IMR-90 (cell line): ENCODE measurements around the gene ABCD1. TPM values are rescaled to one million over a fixed set of nuclear protein-coding genes. Genes with fewer than 3 reads are reported as not detected.

Experiments
- ATAC-seq: fragments of 200-7000 bp; cut with Tn5 transposase; 2 replicates; pipeline ENCODE4 v1.9.1; 2020; ENCODE audit warnings: low read depth, mild to moderate bottlenecking, moderate library complexity
- BruUV-seq: library from RNA; stranded (reverse); fragments of 400-500 nt; replicated peaks from 2 replicates; lab custom pipeline; 2021; lab: Mats Ljungman, UMichigan
- CTCF ChIA-PET: fragments of 300-600 bp; formaldehyde crosslinking; extraction: SDS; loops from one replicate; lab custom pipeline; 2021; ENCODE audit warnings: antibody characterized with exemption; lab: Yijun Ruan, JAX
- POLR2A ChIA-PET: fragments of 300-600 bp; sonication (Branson Sonifier 250); formaldehyde crosslinking; loops from one replicate; lab custom pipeline; 2022; ENCODE audit warnings: antibody characterized with exemption; ENCODE audit not compliant: unreplicated experiment; lab: Charles Lee
- DNase-seq: peaks from one replicate; pipeline ENCODE4 v3.0.0; 2013
- H2AFZ ChIP-seq: replicated peaks from 2 replicates; pipeline ENCODE3; 2013; ENCODE audit warnings: low read length, mild to moderate bottlenecking; ENCODE audit not compliant: poor library complexity
- H2AK5ac ChIP-seq: 2 replicates; pipeline ENCODE4 v1.6.1; 2013; ENCODE audit warnings: low read depth, low read length, inconsistent platforms
- H2AK9ac ChIP-seq: replicated peaks from 2 replicates; pipeline ENCODE3; 2013; ENCODE audit warnings: mild to moderate bottlenecking, low read depth, low read length, moderate library complexity; ENCODE audit not compliant: poor library complexity
- H2BK120ac ChIP-seq: 2 replicates; pipeline ENCODE4 v1.6.1; 2013; ENCODE audit warnings: low read depth, low read length, inconsistent platforms
- H2BK15ac ChIP-seq: 3 replicates; pipeline ENCODE4 v1.6.1; 2013; ENCODE audit warnings: low read depth, low read length, inconsistent platforms
- H2BK20ac ChIP-seq: 2 replicates; pipeline ENCODE4 v1.6.1; 2013; ENCODE audit warnings: low read depth, mild to moderate bottlenecking, inconsistent platforms, low read length, moderate library complexity
- H2BK5ac ChIP-seq: 2 replicates; pipeline ENCODE4 v1.6.1; 2013; ENCODE audit warnings: mild to moderate bottlenecking, low read depth, low read length, inconsistent platforms; ENCODE audit not compliant: poor library complexity, severe bottlenecking
- H3K14ac ChIP-seq: replicated peaks from 2 replicates; pipeline ENCODE4 v1.6.1; 2013; ENCODE audit warnings: low read depth, low read length, inconsistent platforms
- H3K18ac ChIP-seq: 2 replicates; pipeline ENCODE4 v1.6.1; 2013; ENCODE audit warnings: low read depth, low read length, control low read depth
- H3K23ac ChIP-seq: 2 replicates; pipeline ENCODE4 v1.6.1; 2013; ENCODE audit warnings: low read depth, low read length, inconsistent platforms
- H3K27ac ChIP-seq: 2 replicates; pipeline ENCODE4 v1.5.1; 2013; ENCODE audit warnings: mild to moderate bottlenecking, control low read depth, low read length; ENCODE audit not compliant: insufficient read depth
- H3K27me3 ChIP-seq: 2 replicates; pipeline ENCODE4 v1.6.1; 2013; ENCODE audit warnings: low read length; ENCODE audit not compliant: control insufficient read depth, insufficient read depth
- H3K36me3 ChIP-seq: 2 replicates; pipeline ENCODE4 v1.6.1; 2013; ENCODE audit warnings: low read length, mixed read lengths; ENCODE audit not compliant: control insufficient read depth, insufficient read depth
- H3K4ac ChIP-seq: 2 replicates; pipeline ENCODE4 v1.6.1; 2013; ENCODE audit warnings: low read depth, low read length, inconsistent platforms
- H3K4me1 ChIP-seq: 2 replicates; pipeline ENCODE4 v1.6.1; 2013; ENCODE audit warnings: low read length, mixed read lengths; ENCODE audit not compliant: control insufficient read depth, insufficient read depth
- H3K4me2 ChIP-seq: 2 replicates; pipeline ENCODE4 v1.6.1; 2013; ENCODE audit warnings: low read depth, mild to moderate bottlenecking, control low read depth, low read length, moderate library complexity
- H3K4me3 ChIP-seq: 2 replicates; pipeline ENCODE4 v1.5.1; 2013; ENCODE audit warnings: low read depth, mild to moderate bottlenecking, control low read depth, low read length, moderate library complexity; ENCODE audit not compliant: insufficient read depth
- H3K56ac ChIP-seq: 2 replicates; pipeline ENCODE4 v1.6.1; 2013; ENCODE audit warnings: low read length, inconsistent platforms; ENCODE audit not compliant: insufficient read depth; ENCODE audit errors: extremely low read depth
- H3K79me1 ChIP-seq, 2 experiments: 2 replicates each; pipeline ENCODE4 v1.6.1; 2013; ENCODE audit warnings: low read length in 2 of 2, inconsistent platforms in 1 of 2, low read depth in 1 of 2
- H3K9ac ChIP-seq: 2 replicates; pipeline ENCODE4 v1.6.1; 2013; ENCODE audit warnings: low read depth, low read length, control low read depth
- H3K9me1 ChIP-seq: 2 replicates; pipeline ENCODE4 v1.6.1; 2013; ENCODE audit warnings: low read length, inconsistent platforms; ENCODE audit not compliant: insufficient read depth
- H3K9me3 ChIP-seq: 2 replicates; pipeline ENCODE4 v1.6.1; 2013; ENCODE audit warnings: low read length; ENCODE audit not compliant: control insufficient read depth, insufficient read depth
- H4K20me1 ChIP-seq: 2 replicates; pipeline ENCODE4 v1.6.1; 2013; ENCODE audit warnings: low read length, inconsistent platforms; ENCODE audit not compliant: insufficient read depth
- H4K5ac ChIP-seq: 2 replicates; pipeline ENCODE4 v1.6.1; 2013; ENCODE audit warnings: mild to moderate bottlenecking, low read depth, low read length, control low read depth
- H4K8ac ChIP-seq, 2 experiments: 2 replicates each; pipeline ENCODE4 v1.6.1; 2013; ENCODE audit warnings: low read depth in 2 of 2, low read length in 2 of 2, control low read depth in 1 of 2, inconsistent platforms in 1 of 2
- H4K91ac ChIP-seq: 2 replicates; pipeline ENCODE4 v1.6.1; 2013; ENCODE audit warnings: low read depth, low read length, inconsistent platforms; ENCODE audit not compliant: insufficient read depth
- BHLHE40 ChIP-seq: fragments of 150-350 bp; IDR thresholded peaks from 2 replicates; pipeline ENCODE4 v1.6.1; 2016; ENCODE audit warnings: mild to moderate bottlenecking, low read depth, low read length
- CEBPB ChIP-seq: IDR thresholded peaks from 2 replicates; pipeline ENCODE4 v1.6.1; 2012; ENCODE audit warnings: low read depth, low read length, improper control_type of control experiment
- CHD1 ChIP-seq: IDR thresholded peaks from 2 replicates; pipeline ENCODE4 v1.6.1; 2012; ENCODE audit warnings: low read depth, low read length, improper control_type of control experiment
- FOS ChIP-seq: fragments of 150-350 bp; IDR thresholded peaks from 2 replicates; pipeline ENCODE4 v1.6.1; 2016; ENCODE audit warnings: low read depth, low read length
- MAFK ChIP-seq: IDR thresholded peaks from 2 replicates; pipeline ENCODE4 v1.6.1; 2012; ENCODE audit warnings: low read depth, low read length, improper control_type of control experiment
- MAZ ChIP-seq: IDR thresholded peaks from 2 replicates; pipeline ENCODE4 v1.6.1; 2012; ENCODE audit warnings: low read depth, mild to moderate bottlenecking, low read length, improper control_type of control experiment, moderate library complexity, borderline replicate concordance
- NFE2L2 ChIP-seq: fragments of 150-350 bp; IDR thresholded peaks from 2 replicates; pipeline ENCODE4 v1.6.1; 2016; ENCODE audit warnings: low read depth, mild to moderate bottlenecking, low read length
- POLR2A ChIP-seq: IDR thresholded peaks from 2 replicates; pipeline ENCODE4 v1.6.1; 2012; ENCODE audit warnings: mild to moderate bottlenecking, low read depth, low read length
- RAD21 ChIP-seq: IDR thresholded peaks from 2 replicates; pipeline ENCODE4 v1.6.1; 2012; ENCODE audit warnings: low read length, improper control_type of control experiment
- RCOR1 ChIP-seq: IDR thresholded peaks from 2 replicates; pipeline ENCODE4 v1.6.1; 2012; ENCODE audit warnings: mild to moderate bottlenecking, low read length, improper control_type of control experiment; ENCODE audit not compliant: insufficient replicate concordance
- RFX5 ChIP-seq: IDR thresholded peaks from 2 replicates; pipeline ENCODE4 v1.8.0; 2012; ENCODE audit warnings: low read depth, mild to moderate bottlenecking, low read length, moderate library complexity
- SMC3 ChIP-seq: fragments of 150-350 bp; IDR thresholded peaks from 2 replicates; pipeline ENCODE4 v1.6.1; 2016; ENCODE audit warnings: low read depth, mild to moderate bottlenecking, antibody characterized with exemption, low read length, moderate library complexity
- WGBS, 2 experiments: methylation state at CpG; one replicate each; pipeline versions ENCODE4 v1.1.5 to v1.1.7; 2013; ENCODE audit warnings: missing lambda C conversion rate in 2 of 2; ENCODE audit not compliant: insufficient read length in 1 of 2; ENCODE audit errors: extremely low coverage in 2 of 2; 5-methylcytosine and 5-hydroxymethylcytosine counted together
- dilution Hi-C: fragments of 300-500 bp; cut with HindIII; formaldehyde crosslinking; loops from one replicate; pipeline ENCODE4 v1.14.3; 2018; ENCODE audit warnings: low sequenced_read_pairs; ENCODE audit not compliant: unreplicated experiment
- in situ Hi-C: fragments of 300-500 bp; cut with MboI; formaldehyde crosslinking; loops from 3 replicates; pipeline ENCODE4 v1.14.3; 2019; ENCODE audit warnings: low sequenced_read_pairs, inconsistent platforms, mixed read lengths
- intact Hi-C: fragments of 100-400 bp; cut with micrococcal nuclease; formaldehyde crosslinking; loops from 2 replicates; pipeline ENCODE4 v1.10.0; 2022
- polyA plus RNA-seq, 3 experiments: library from polyadenylated mRNA; depleted of rRNA; stranded (reverse); fragments of >200 nt; gene quantifications; 2 replicates each; pipeline ENCODE4 v1.2.3, GENCODE V29; 2012; ENCODE audit warnings: low replicate concordance in 1 of 3
- total RNA-seq: library from RNA; depleted of rRNA; stranded (reverse); fragments of >200 nt; gene quantifications from 2 replicates; pipeline ENCODE4 v1.2.3, GENCODE V29; 2012
- TF ChIP-seq, protein P1 (sequence below): conservative IDR thresholded peaks from 2 replicates; pipeline ENCODE4 v1.5.1; 2012; ENCODE audit warnings: mild to moderate bottlenecking, low read depth, low read length, improper control_type of control experiment
- TF ChIP-seq, protein P2 (sequence below): fragments of 150-350 bp; IDR thresholded peaks from 2 replicates; pipeline ENCODE4 v1.6.1; 2017; ENCODE audit warnings: mild to moderate bottlenecking, antibody characterized with exemption, low read length, low read depth

ABCD1 gene
- total and polyA plus RNA-seq, 2 of the 4 experiments (the other 2 are of a cell fraction): 4.3 to 7.0 TPM

DNA sequence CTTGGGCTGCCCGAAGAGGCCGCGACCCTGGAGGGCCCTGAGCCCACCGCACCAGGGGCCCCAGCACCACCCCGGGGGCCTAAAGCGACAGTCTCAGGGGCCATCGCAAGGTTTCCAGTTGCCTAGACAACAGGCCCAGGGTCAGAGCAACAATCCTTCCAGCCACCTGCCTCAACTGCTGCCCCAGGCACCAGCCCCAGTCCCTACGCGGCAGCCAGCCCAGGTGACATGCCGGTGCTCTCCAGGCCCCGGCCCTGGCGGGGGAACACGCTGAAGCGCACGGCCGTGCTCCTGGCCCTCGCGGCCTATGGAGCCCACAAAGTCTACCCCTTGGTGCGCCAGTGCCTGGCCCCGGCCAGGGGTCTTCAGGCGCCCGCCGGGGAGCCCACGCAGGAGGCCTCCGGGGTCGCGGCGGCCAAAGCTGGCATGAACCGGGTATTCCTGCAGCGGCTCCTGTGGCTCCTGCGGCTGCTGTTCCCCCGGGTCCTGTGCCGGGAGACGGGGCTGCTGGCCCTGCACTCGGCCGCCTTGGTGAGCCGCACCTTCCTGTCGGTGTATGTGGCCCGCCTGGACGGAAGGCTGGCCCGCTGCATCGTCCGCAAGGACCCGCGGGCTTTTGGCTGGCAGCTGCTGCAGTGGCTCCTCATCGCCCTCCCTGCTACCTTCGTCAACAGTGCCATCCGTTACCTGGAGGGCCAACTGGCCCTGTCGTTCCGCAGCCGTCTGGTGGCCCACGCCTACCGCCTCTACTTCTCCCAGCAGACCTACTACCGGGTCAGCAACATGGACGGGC lies 579 bp downstream of the ABCD1 start:
- ATAC-seq: no peak
- CTCF ChIA-PET: no interaction called here
- POLR2A ChIA-PET: no interaction called here
- TF ChIP-seq RFX5 (no peak), BHLHE40 (no peak), FOS (no peak), RAD21 (no peak), MAZ (no peak), RCOR1 (no peak), CHD1 (no peak), POLR2A (no peak), NFE2L2 (no peak), SMC3 (no peak), CEBPB (no peak), MAFK (no peak)
- TF ChIP-seq, protein P1, sequence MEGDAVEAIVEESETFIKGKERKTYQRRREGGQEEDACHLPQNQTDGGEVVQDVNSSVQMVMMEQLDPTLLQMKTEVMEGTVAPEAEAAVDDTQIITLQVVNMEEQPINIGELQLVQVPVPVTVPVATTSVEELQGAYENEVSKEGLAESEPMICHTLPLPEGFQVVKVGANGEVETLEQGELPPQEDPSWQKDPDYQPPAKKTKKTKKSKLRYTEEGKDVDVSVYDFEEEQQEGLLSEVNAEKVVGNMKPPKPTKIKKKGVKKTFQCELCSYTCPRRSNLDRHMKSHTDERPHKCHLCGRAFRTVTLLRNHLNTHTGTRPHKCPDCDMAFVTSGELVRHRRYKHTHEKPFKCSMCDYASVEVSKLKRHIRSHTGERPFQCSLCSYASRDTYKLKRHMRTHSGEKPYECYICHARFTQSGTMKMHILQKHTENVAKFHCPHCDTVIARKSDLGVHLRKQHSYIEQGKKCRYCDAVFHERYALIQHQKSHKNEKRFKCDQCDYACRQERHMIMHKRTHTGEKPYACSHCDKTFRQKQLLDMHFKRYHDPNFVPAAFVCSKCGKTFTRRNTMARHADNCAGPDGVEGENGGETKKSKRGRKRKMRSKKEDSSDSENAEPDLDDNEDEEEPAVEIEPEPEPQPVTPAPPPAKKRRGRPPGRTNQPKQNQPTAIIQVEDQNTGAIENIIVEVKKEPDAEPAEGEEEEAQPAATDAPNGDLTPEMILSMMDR: no peak
- TF ChIP-seq, protein P2, sequence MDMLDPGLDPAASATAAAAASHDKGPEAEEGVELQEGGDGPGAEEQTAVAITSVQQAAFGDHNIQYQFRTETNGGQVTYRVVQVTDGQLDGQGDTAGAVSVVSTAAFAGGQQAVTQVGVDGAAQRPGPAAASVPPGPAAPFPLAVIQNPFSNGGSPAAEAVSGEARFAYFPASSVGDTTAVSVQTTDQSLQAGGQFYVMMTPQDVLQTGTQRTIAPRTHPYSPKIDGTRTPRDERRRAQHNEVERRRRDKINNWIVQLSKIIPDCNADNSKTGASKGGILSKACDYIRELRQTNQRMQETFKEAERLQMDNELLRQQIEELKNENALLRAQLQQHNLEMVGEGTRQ: no peak

More for the DNA sequence above, 579 bp downstream of the ABCD1 start:
- Histone ChIP-seq H4K20me1 (peaks cover 14% of the 10 kb centered on the region), H3K4ac (peak overlapping the region; percentile 65; the same call in 1 of the 2 replicates), H3K27me3 (no peaks in the 10 kb centered on the region), H3K18ac (no peak overlapping the region), H2BK20ac (no peak overlapping the region), H3K9me1 (0 out of 2 replicates have a peak, but pooled peaks cover 5% of the 10 kb centered on the region), H3K36me3 (peaks cover 6% of the 10 kb centered on the region), H2BK120ac (no peak overlapping the region), H3K27ac (peak overlapping the region; percentile 77), H4K8ac (no peak overlapping the region; a peak in 1 of 4 replicates), H4K5ac (0 out of 2 replicates have a peak overlapping the region, but pooled peaks have one; percentile 25), H2AFZ (peak overlapping the region; percentile 80), H3K9me3 (no peaks in the 10 kb centered on the region), H2BK15ac (no peak overlapping the region; the same call in 2 of the 3 replicates), H3K4me1 (peaks cover 17% of the 10 kb centered on the region), H2BK5ac (peak overlapping the region; percentile 24), H3K23ac (no peak overlapping the region), H2AK5ac (0 out of 2 replicates have a peak overlapping the region, but pooled peaks have one; percentile 16), H3K14ac (peak overlapping the region; percentile 59; the same call in 1 of the 2 replicates), H3K4me2 (peak overlapping the region; percentile 88), H3K56ac (no peak overlapping the region), H2AK9ac (peak overlapping the region; percentile 84), H4K91ac (no peak overlapping the region), H3K9ac (peak overlapping the region; percentile 60; the same call in 1 of the 2 replicates), H3K79me1 (peaks cover 0 to 32% of the 10 kb centered on the region in 2 experiments; a peak in 2 of 4 replicates), H3K4me3 (peak overlapping the region; percentile 40)
- dilution Hi-C loops: no loop called here
- no peak for DNase-seq
- WGBS, 2 experiments: 84% methylated on average over 36 of the region's 55 CpGs; no CpG with 5 or more reads in 1 of the 2 experiments
- BruUV-seq: TSS peak; percentile 50
- in situ Hi-C loops: no loop called here
- intact Hi-C loops: no loop called here
